Ovary (tissue), 9 donors: ENCODE measurements around the gene HBA1. TPM values are rescaled to one million over a fixed set of nuclear protein-coding genes. Genes with fewer than 3 reads are reported as not detected.

ENCODE experiments used
- DNase-seq, 5 donors: peaks; one replicate each; pipeline ENCODE4 v3.0.0-alpha.2; 2019 to 2020
- H3K27ac ChIP-seq, 2 donors: fragments of 200-600 bp; one replicate each; pipeline versions ENCODE4 v1.5.1 to v1.8.0; 2019 to 2022
- H3K27me3 ChIP-seq: fragments of 200-600 bp; one replicate; pipeline ENCODE4 v1.8.0; 2022
- H3K36me3 ChIP-seq: fragments of 200-600 bp; sonication (generic); one replicate; pipeline ENCODE4 v1.5.1; 2019
- H3K4me1 ChIP-seq: one replicate; pipeline ENCODE4 v1.8.1; 2013; ENCODE audit warnings: mild to moderate bottlenecking, moderate library complexity; ENCODE audit not compliant: insufficient read depth
- H3K4me3 ChIP-seq: fragments of 200-600 bp; sonication (generic); one replicate; pipeline ENCODE4 v1.5.1; 2017
- H3K9me3 ChIP-seq, 2 donors: fragments of 200-600 bp in 1 of 2; sonication (generic) in 1 of 2; one replicate each; pipeline versions ENCODE4 v1.5.1 to v1.8.1; 2013 to 2019; ENCODE audit warnings: mild to moderate bottlenecking in 1 of 2, moderate library complexity in 1 of 2
- EP300 ChIP-seq: sonication (generic); formaldehyde crosslinking; IDR thresholded peaks from one replicate; pipeline ENCODE4 v1.6.1; 2017; ENCODE audit warnings: antibody characterized with exemption
- POLR2A ChIP-seq: fragments of 450-650 bp; IDR thresholded peaks from one replicate; pipeline ENCODE4 v1.6.1; 2017; ENCODE audit warnings: antibody characterized with exemption, mild to moderate bottlenecking, moderate library complexity
- WGBS, 3 donors: extraction: QIAGEN DNeasy Blood & Tissue Kit in 1 of 3; methylation state at CpG; one replicate each; pipeline versions ENCODE4 v1.1.5 to v1.1.7; 2013 to 2017; 5-methylcytosine and 5-hydroxymethylcytosine counted together
- intact Hi-C, 4 donors: fragments of 100-400 bp; cut with DNase I; formaldehyde crosslinking; loops; one replicate each; pipeline versions ENCODE4 v1.11.0 to v1.15.1; 2022 to 2023
- polyA plus RNA-seq, 2 donors: library from polyadenylated mRNA; stranded (reverse); fragments of 200-250 nt in 1 of 2; fragments of 350-450 nt in 1 of 2; fragmentation: Illumina TruSeq in 1 of 2; extraction: RNeasy Lipid Tissue Mini Kit (QIAGEN cat#74804) in 1 of 2; gene quantifications; one replicate each; pipeline ENCODE4 v1.2.3, GENCODE V29; 2013 to 2014
- small RNA-seq: library from RNA; depleted of rRNA; stranded (forward); fragments of <200 nt; gene quantifications from one replicate; pipeline ENCODE3, GENCODE V24; 2016
- total RNA-seq, 7 donors: library from RNA; depleted of rRNA in 2 of 7; stranded (reverse); fragments of >200 nt in 2 of 7; fragmentation: NEBNext Ultra II Directional in 3 of 7; extraction: Animal tissue kit (Norgen Biotek cat#: 25700) in 3 of 7; gene quantifications; one replicate each; pipeline versions ENCODE4 v1.1.0 to v1.2.4, GENCODE V29; 2016 to 2023
- TF ChIP-seq, protein P1 (sequence below), 3 donors: fragments of 450-650 bp in 2 of 3; fragments of 200-600 bp in 1 of 3; IDR thresholded peaks; one replicate each; pipeline versions ENCODE4 v1.5.1 to v1.8.0; 2016 to 2022; ENCODE audit warnings: antibody characterized with exemption in 3 of 3, mild to moderate bottlenecking in 1 of 3
- donor health status: DM: no; HTN: no; CAD: no; lungs with moderate emphysema.
- donor health status: DM: no; HTN: no; CAD: no.
- donor health status: Bipolar disorder and iron deficiency.
- donor health status: DM: yes; HTN: yes; CAD: no.
- donor health status: DM: no; HTN: no; CAD: no.
- donor health status: DM: yes; HTN: yes; CAD: no.

HBA1 gene
- total and polyA plus RNA-seq, 9 donors: 0.50 to 206 (median 32.9) TPM

DNA sequence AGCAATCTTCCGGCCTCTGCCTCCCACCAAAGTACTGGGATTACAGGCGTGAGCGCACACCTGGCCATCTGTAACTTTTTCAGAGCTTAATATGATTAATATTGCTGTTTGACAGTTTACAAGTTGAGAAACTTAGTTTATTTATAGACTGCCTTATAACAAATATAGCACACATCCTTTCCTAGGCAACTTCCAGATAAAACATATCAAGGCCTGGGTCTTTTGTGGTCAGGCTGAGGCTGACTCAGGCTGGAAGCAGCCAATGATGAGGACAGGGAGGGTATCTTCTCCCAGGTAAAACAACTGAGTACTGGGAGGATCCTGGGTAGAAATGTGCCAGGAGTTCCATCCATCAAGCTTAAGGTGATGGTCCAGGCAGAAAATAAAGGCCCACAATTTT is 36.5 kb downstream of the HBA1 start:
- Histone ChIP-seq H3K9me3 (no peaks in the 10 kb centered on the region), H3K4me3 (no peak overlapping the region), H3K27me3 (no peaks in the 10 kb centered on the region), H3K27ac (no peak overlapping the region), H3K4me1 (no peaks in the 10 kb centered on the region), H3K36me3 (no peaks in the 10 kb centered on the region)
- intact Hi-C loops: no loop called here
- WGBS, 3 donors: 87 to 91% (median 88%) methylated on average over 3 of the region's 3 CpGs
- TF ChIP-seq POLR2A: no peak
- TF ChIP-seq EP300: no peak
- TF ChIP-seq, protein P1, sequence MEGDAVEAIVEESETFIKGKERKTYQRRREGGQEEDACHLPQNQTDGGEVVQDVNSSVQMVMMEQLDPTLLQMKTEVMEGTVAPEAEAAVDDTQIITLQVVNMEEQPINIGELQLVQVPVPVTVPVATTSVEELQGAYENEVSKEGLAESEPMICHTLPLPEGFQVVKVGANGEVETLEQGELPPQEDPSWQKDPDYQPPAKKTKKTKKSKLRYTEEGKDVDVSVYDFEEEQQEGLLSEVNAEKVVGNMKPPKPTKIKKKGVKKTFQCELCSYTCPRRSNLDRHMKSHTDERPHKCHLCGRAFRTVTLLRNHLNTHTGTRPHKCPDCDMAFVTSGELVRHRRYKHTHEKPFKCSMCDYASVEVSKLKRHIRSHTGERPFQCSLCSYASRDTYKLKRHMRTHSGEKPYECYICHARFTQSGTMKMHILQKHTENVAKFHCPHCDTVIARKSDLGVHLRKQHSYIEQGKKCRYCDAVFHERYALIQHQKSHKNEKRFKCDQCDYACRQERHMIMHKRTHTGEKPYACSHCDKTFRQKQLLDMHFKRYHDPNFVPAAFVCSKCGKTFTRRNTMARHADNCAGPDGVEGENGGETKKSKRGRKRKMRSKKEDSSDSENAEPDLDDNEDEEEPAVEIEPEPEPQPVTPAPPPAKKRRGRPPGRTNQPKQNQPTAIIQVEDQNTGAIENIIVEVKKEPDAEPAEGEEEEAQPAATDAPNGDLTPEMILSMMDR (IDR thresholded peaks at IDR 0.05): no peak
- no peak for DNase-seq

DNA sequence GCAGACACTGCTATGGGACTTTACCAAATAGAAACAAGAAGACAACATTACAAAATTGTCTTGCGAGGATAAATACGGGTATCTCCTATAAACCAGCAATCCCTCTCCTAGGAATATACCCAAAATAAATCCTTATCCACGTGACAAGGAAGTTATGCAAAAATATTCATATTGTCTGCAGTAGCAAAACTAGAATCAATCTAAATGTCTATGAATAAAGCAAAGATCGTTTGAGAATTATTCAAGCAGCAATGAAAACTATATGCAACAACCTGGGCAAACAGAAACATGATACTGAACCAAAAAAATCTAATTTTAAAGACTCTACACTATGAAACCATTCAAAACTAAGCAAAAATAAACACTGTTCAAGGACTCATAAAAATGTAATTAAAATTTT is 43.5 kb downstream of the HBA1 start:
- Histone ChIP-seq H3K9me3 (no peaks in the 10 kb centered on the region), H3K27ac (no peak overlapping the region), H3K36me3 (no peaks in the 10 kb centered on the region), H3K4me1 (no peaks in the 10 kb centered on the region), H3K27me3 (no peaks in the 10 kb centered on the region), H3K4me3 (no peak overlapping the region)
- intact Hi-C loops: no loop called here
- TF ChIP-seq, protein P1 (IDR thresholded peaks at IDR 0.05): no peak
- TF ChIP-seq EP300 (no peak), POLR2A (no peak)
- 16 to 44% (median 26%) methylated on average over 4 of the region's 4 CpGs for WGBS, 3 donors
- DNase-seq: no peak

Small RNA genes within 50 kb of the gene (small RNA-seq; reads per million reads assigned to genes)
- gene RF00019: not detected

Other genes with a start within 250 kb of the HBA1 start
- gene POLR3K, start 123.1 kb upstream of the HBA1 start, total RNA-seq: 10 to 100 TPM in 3 of 7 donors, 1 to 10 TPM in 4; 3.7 to 11.0 (median 9.9) TPM
- gene POLR3K, start 123.1 kb upstream of the HBA1 start, polyA plus RNA-seq: 10 to 100 TPM in 1 of 2 donors, 1 to 10 TPM in 1; 9.4 to 11.9 TPM
- 10 to 100 TPM; 12.8 to 27.8 (median 23.7) TPM for gene SNRNP25, start 122.9 kb upstream of the HBA1 start, total RNA-seq
- 10 to 100 TPM; 26.9 to 35.7 TPM for gene SNRNP25, start 122.9 kb upstream of the HBA1 start, polyA plus RNA-seq
- 10 to 100 TPM; 22.6 to 76.0 (median 49.2) TPM for gene RHBDF1, start 104.0 kb upstream of the HBA1 start, total RNA-seq
- gene RHBDF1, start 104.0 kb upstream of the HBA1 start, polyA plus RNA-seq: 10 to 100 TPM; 10.9 to 52.8 TPM
- 10 to 100 TPM; 42.5 to 90.9 (median 48.4) TPM for gene MPG, start 98.5 kb upstream of the HBA1 start, total RNA-seq
- gene MPG, start 98.5 kb upstream of the HBA1 start, polyA plus RNA-seq: 10 to 100 TPM in 1 of 2 donors, under 1 TPM in 1; 0.60 to 68.4 TPM
- 10 to 100 TPM; 22.2 to 49.0 (median 38.7) TPM for gene NPRL3, start 38.0 kb upstream of the HBA1 start, total RNA-seq
- 10 to 100 TPM; 16.2 to 33.1 TPM for gene NPRL3, start 38.0 kb upstream of the HBA1 start, polyA plus RNA-seq
- gene HBZ, start 24.0 kb upstream of the HBA1 start, total RNA-seq: under 1 TPM in 1 of 7 donors, not detected in 6; 0.28 TPM
- not detected for gene HBZ, start 24.0 kb upstream of the HBA1 start, polyA plus RNA-seq
- gene HBM, start 10.7 kb upstream of the HBA1 start, total RNA-seq: under 1 TPM in 2 of 7 donors, not detected in 5; 0.78 to 0.92 TPM
- not detected for gene HBM, start 10.7 kb upstream of the HBA1 start, polyA plus RNA-seq
- gene HBA2, start 3.8 kb upstream of the HBA1 start, total RNA-seq: 100 to 1,000 TPM in 2 of 7 donors, 10 to 100 TPM in 4, 1 to 10 TPM in 1; 4.5 to 173 (median 75.0) TPM
- 10 to 100 TPM in 1 of 2 donors, not detected in 1; 32.1 TPM for gene HBA2, start 3.8 kb upstream of the HBA1 start, polyA plus RNA-seq
- gene HBQ1, start 3.8 kb downstream of the HBA1 start, total RNA-seq: not detected
- gene HBQ1, start 3.8 kb downstream of the HBA1 start, polyA plus RNA-seq: under 1 TPM in 1 of 2 donors, not detected in 1; 0.29 TPM
- 100 to 1,000 TPM in 1 of 7 donors, 10 to 100 TPM in 6; 60.7 to 112 (median 74.2) TPM for gene LUC7L, start 52.8 kb downstream of the HBA1 start, total RNA-seq
- gene LUC7L, start 52.8 kb downstream of the HBA1 start, polyA plus RNA-seq: 10 to 100 TPM; 56.6 to 68.5 TPM
- 10 to 100 TPM; 20.4 to 61.9 (median 49.2) TPM for gene FAM234A, start 58.1 kb downstream of the HBA1 start, total RNA-seq
- gene FAM234A, start 58.1 kb downstream of the HBA1 start, polyA plus RNA-seq: 10 to 100 TPM; 37.9 to 51.7 TPM
- 1 to 10 TPM in 2 of 7 donors, under 1 TPM in 3, not detected in 2; 0.33 to 1.7 (median 0.72) TPM for gene RGS11, start 99.3 kb downstream of the HBA1 start, total RNA-seq
- under 1 TPM; 0.44 to 0.45 TPM for gene RGS11, start 99.3 kb downstream of the HBA1 start, polyA plus RNA-seq
- gene ARHGDIG, start 103.9 kb downstream of the HBA1 start, total RNA-seq: under 1 TPM in 1 of 7 donors, not detected in 6; 0.77 TPM
- gene ARHGDIG, start 103.9 kb downstream of the HBA1 start, polyA plus RNA-seq: under 1 TPM in 1 of 2 donors, not detected in 1; 0.10 TPM
- under 1 TPM in 3 of 7 donors, not detected in 4; 0.15 to 0.92 (median 0.48) TPM for gene PDIA2, start 106.5 kb downstream of the HBA1 start, total RNA-seq
- gene PDIA2, start 106.5 kb downstream of the HBA1 start, polyA plus RNA-seq: under 1 TPM in 1 of 2 donors, not detected in 1; 0.04 TPM
- gene AXIN1, start 176.0 kb downstream of the HBA1 start, total RNA-seq: 10 to 100 TPM; 13.7 to 27.2 (median 24.0) TPM
- gene AXIN1, start 176.0 kb downstream of the HBA1 start, polyA plus RNA-seq: 10 to 100 TPM in 1 of 2 donors, 1 to 10 TPM in 1; 3.7 to 21.8 TPM
- 10 to 100 TPM; 38.9 to 57.7 (median 40.9) TPM for gene MRPL28, start 193.9 kb downstream of the HBA1 start, total RNA-seq
- gene MRPL28, start 193.9 kb downstream of the HBA1 start, polyA plus RNA-seq: 10 to 100 TPM; 28.4 to 53.0 TPM
- gene PGAP6, start 205.3 kb downstream of the HBA1 start, total RNA-seq: 10 to 100 TPM; 13.0 to 39.8 (median 23.2) TPM
- 10 to 100 TPM; 13.9 to 17.9 TPM for gene PGAP6, start 205.3 kb downstream of the HBA1 start, polyA plus RNA-seq
- 100 to 1,000 TPM in 3 of 7 donors, 10 to 100 TPM in 4; 48.8 to 133 (median 93.4) TPM for gene NME4, start 220.5 kb downstream of the HBA1 start, total RNA-seq
- 100 to 1,000 TPM in 1 of 2 donors, 10 to 100 TPM in 1; 72.9 to 117 TPM for gene NME4, start 220.5 kb downstream of the HBA1 start, polyA plus RNA-seq
- 10 to 100 TPM; 10.2 to 23.7 (median 15.1) TPM for gene DECR2, start 225.2 kb downstream of the HBA1 start, total RNA-seq
- gene DECR2, start 225.2 kb downstream of the HBA1 start, polyA plus RNA-seq: 10 to 100 TPM in 1 of 2 donors, 1 to 10 TPM in 1; 2.1 to 13.0 TPM
- gene RAB11FIP3, start 249.0 kb downstream of the HBA1 start, total RNA-seq: 10 to 100 TPM; 35.9 to 58.1 (median 38.1) TPM
- 10 to 100 TPM; 18.0 to 40.1 TPM for gene RAB11FIP3, start 249.0 kb downstream of the HBA1 start, polyA plus RNA-seq